ENCODE measurements around the gene HERC2. TPM values are rescaled to one million over a fixed set of nuclear protein-coding genes. Genes with fewer than 3 reads are reported as not detected.

HERC2 gene
- total RNA-seq, 4 donors from 2014 or later, result 74.1 to 106 (median 88.7) TPM

DNA sequence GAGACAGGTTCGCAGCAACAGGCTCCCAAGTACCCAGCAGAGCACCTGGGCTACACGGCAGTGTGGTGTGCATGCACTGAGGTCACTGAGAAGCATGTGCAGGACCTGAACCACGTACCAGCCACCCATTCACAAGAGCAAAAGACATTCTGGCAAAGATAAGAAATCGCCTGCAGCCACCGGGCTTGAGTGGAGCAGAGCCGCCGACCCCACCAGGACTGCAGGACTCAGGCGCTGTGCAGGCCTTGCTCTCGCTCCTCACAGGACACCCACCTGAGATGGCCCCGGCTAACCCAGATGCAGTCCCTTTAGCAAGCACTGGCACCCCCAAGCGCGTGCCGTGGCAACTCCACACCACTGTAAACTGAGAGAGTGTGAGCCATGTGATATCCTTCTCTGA is 190.6 kb downstream of the HERC2 start:
- no peak for DNase-seq (ENCODE audit: low spot score in 2 of 2)
- Histone ChIP-seq H3K27ac (no peak overlapping the region), H3K27me3 (no peaks in the 10 kb centered on the region), H3K4me1 (peaks cover 0 to 9% (median 0%) of the 10 kb centered on the region in 4 donors), H3K36me3 (peaks cover 0 to 74% (median 4%) of the 10 kb centered on the region in 3 donors), H3K9me3 (no peaks in the 10 kb centered on the region), H3K4me3 (no peak overlapping the region)
- TF ChIP-seq, protein P1, sequence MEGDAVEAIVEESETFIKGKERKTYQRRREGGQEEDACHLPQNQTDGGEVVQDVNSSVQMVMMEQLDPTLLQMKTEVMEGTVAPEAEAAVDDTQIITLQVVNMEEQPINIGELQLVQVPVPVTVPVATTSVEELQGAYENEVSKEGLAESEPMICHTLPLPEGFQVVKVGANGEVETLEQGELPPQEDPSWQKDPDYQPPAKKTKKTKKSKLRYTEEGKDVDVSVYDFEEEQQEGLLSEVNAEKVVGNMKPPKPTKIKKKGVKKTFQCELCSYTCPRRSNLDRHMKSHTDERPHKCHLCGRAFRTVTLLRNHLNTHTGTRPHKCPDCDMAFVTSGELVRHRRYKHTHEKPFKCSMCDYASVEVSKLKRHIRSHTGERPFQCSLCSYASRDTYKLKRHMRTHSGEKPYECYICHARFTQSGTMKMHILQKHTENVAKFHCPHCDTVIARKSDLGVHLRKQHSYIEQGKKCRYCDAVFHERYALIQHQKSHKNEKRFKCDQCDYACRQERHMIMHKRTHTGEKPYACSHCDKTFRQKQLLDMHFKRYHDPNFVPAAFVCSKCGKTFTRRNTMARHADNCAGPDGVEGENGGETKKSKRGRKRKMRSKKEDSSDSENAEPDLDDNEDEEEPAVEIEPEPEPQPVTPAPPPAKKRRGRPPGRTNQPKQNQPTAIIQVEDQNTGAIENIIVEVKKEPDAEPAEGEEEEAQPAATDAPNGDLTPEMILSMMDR (IDR thresholded peaks at IDR 0.05), result no peak
- TF ChIP-seq EP300 (IDR thresholded peaks at IDR 0.05) (no peak), POLR2A (IDR thresholded peaks at IDR 0.05) (no peak)
- 91 to 98% methylated on average over 9 to 13 of the region's 13 CpGs for WGBS, 2 donors

DNA sequence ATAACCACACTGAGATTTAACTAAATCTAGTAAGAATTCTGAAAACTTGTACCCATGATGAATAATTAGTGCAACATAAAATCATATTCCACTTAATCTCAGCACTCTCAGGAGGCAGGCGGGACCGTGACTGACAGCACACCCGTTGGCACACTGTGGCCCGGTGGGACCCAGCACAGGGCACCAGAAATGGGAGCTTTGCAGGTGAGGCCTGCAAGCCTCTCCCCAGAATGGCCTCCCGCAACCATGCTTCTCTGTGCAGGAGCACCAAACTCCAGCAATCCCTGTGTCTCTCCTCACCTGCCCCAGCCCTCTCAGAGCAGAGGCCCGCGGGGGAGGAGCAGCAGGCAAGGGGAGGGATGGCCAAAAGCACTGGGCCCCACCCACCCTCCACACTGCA is 191.3 kb downstream of the HERC2 start:
- DNase-seq (ENCODE audit: low spot score in 2 of 2), result no peak
- Histone ChIP-seq H3K4me3 (no peak overlapping the region), H3K36me3 (peaks cover 0 to 74% (median 4%) of the 10 kb centered on the region in 3 donors), H3K27ac (no peak overlapping the region), H3K9me3 (no peaks in the 10 kb centered on the region), H3K4me1 (peaks cover 0 to 9% (median 0%) of the 10 kb centered on the region in 4 donors), H3K27me3 (no peaks in the 10 kb centered on the region)
- TF ChIP-seq EP300 (IDR thresholded peaks at IDR 0.05) (no peak), POLR2A (IDR thresholded peaks at IDR 0.05) (no peak)
- TF ChIP-seq, protein P1 (IDR thresholded peaks at IDR 0.05), result no peak
- 91 to 95% methylated on average over 7 of the region's 7 CpGs for WGBS, 2 donors

DNA sequence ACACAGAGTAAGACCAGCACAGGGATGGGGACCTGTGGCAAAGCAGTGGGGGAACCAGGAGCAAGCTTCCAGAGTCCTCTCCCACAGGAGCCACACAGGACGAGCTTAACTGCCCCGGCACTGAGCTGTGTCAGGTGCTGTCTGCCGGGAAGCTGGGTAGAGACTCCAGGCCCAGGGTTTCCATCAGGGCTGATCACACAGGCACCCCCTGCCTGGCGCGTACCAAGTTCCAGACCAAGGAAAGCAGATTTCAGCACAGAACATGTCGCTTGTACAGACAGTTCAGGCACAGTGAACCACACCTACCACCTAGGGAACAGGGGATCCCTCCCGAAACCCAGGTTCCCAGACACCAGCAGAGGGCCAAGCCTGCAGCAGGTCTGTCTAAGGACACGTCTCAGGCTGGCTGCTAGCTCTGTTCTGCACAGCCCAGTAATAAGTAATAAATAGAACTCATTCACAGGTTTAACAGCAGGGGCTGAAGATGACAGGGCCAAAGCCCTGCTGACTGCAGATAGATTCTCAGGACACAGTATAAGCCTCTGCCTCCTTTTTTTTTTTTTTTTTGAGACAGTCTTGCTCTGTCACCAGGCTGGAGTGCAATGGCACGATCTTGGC is 192.6 kb downstream of the HERC2 start:
- WGBS, 2 donors, result 94 to 96% methylated on average over 9 of the region's 9 CpGs
- TF ChIP-seq, protein P1 (IDR thresholded peaks at IDR 0.05), result no peak
- no peak for TF ChIP-seq EP300 (IDR thresholded peaks at IDR 0.05)
- TF ChIP-seq POLR2A (IDR thresholded peaks at IDR 0.05), result no peak
- H3K9me3 ChIP-seq, result no peaks in the 10 kb centered on the region
- no peaks in the 10 kb centered on the region for H3K27me3 ChIP-seq
- peaks cover 0 to 9% (median 0%) of the 10 kb centered on the region in 4 donors for H3K4me1 ChIP-seq
- H3K27ac ChIP-seq, result no peak overlapping the region
- DNase-seq (ENCODE audit: low spot score in 2 of 2), result no peak
- peaks cover 1 to 71% (median 4%) of the 10 kb centered on the region in 3 donors for H3K36me3 ChIP-seq
- H3K4me3 ChIP-seq, result no peak overlapping the region

DNA sequence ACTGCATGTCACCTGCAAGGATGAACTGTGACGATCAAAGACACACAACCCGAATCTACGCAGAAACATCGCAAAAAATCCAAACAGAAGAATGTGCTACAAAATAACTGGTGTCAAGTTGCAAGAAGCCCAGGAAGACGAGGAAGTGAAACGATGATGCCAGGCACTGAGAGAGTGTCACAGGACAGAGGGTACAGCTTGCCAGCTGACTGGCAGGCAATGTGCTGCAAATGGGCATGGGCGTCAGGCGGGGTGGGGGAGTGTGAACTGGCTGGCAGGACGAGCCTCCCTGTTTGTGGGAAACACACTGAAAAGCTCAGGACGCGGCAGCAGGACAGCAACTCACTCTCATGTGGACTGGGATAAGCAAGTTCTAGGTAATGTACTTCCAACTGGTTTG is 193.9 kb downstream of the HERC2 start:
- peak in 1 of 2 donors; percentile 36 for DNase-seq (ENCODE audit: low spot score in 2 of 2)
- Histone ChIP-seq H3K4me3 (no peak overlapping the region), H3K4me1 (no peaks in the 10 kb centered on the region), H3K9me3 (no peaks in the 10 kb centered on the region), H3K36me3 (peaks cover 4 to 77% (median 6%) of the 10 kb centered on the region in 3 donors), H3K27ac (no peak overlapping the region), H3K27me3 (no peaks in the 10 kb centered on the region)
- WGBS, 2 donors, result 78 to 85% methylated on average over 11 of the region's 11 CpGs
- TF ChIP-seq, protein P1 (IDR thresholded peaks at IDR 0.05), result no peak
- peak in 1 of 2 donors; percentile 50 for TF ChIP-seq EP300 (IDR thresholded peaks at IDR 0.05)
- no peak for TF ChIP-seq POLR2A (IDR thresholded peaks at IDR 0.05)

DNA sequence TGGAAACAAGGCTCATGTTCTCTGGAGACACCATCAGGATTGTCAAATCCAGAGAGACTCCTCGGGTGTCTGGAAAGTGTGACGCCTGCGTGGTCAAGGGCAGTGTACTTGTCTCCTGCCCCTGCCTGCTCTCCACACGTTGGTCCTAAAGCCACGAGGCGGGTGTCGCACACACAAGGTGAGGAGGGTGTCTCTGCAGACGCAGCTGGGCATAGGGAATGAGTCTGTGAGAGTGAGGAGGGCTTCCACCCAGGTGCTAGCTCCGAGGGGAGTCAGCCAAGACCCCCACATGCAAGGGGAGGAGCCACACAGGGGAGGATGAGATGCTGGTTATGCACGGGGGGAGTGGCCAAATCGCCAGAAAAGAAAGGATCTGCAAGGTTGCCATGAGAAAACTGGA is 194.9 kb downstream of the HERC2 start:
- peaks cover 2 to 80% (median 6%) of the 10 kb centered on the region in 3 donors for H3K36me3 ChIP-seq
- H3K27ac ChIP-seq, result no peak overlapping the region
- WGBS, 2 donors, result 79 to 81% methylated on average over 11 of the region's 11 CpGs
- DNase-seq (ENCODE audit: low spot score in 2 of 2), result no peak
- H3K9me3 ChIP-seq, result no peaks in the 10 kb centered on the region
- no peaks in the 10 kb centered on the region for H3K4me1 ChIP-seq
- H3K27me3 ChIP-seq, result no peaks in the 10 kb centered on the region
- H3K4me3 ChIP-seq, result no peak overlapping the region
- TF ChIP-seq POLR2A (IDR thresholded peaks at IDR 0.05) (no peak), EP300 (IDR thresholded peaks at IDR 0.05) (no peak)
- TF ChIP-seq, protein P1 (IDR thresholded peaks at IDR 0.05), result no peak

All from tibial nerve (tissue), 4 donors.